SU-DHL-6 (cell line): Measurements from ENCODE around the gene MLANA.

Experiments
- H2AFZ ChIP-seq: fragments of 200-600 bp; sonication (generic); 2 replicates; pipeline ENCODE4 v1.6.1; 2014; ENCODE audit warnings: low read depth, mild to moderate bottlenecking, moderate library complexity, mixed read lengths, antibody characterized with exemption, low read length; ENCODE audit not compliant: severe bottlenecking
- H3F3A ChIP-seq: fragments of 200-600 bp; shearing (Covaris generic); 2 replicates; pipeline ENCODE4 v1.6.0; 2016; ENCODE audit warnings: antibody characterized with exemption, mild to moderate bottlenecking; ENCODE audit not compliant: insufficient read depth
- H3K27ac ChIP-seq: fragments of 200-600 bp; sonication (generic); 2 replicates; pipeline ENCODE4 v1.5.1; 2016; ENCODE audit warnings: low read depth, mild to moderate bottlenecking, low read length, moderate library complexity, mixed read lengths
- H3K27me3 ChIP-seq: fragments of 200-600 bp; sonication (generic), shearing (Covaris generic); 2 replicates; pipeline ENCODE4 v1.6.0; 2014; ENCODE audit warnings: mild to moderate bottlenecking, low read length
- H3K36me3 ChIP-seq: fragments of 200-600 bp; sonication (generic); 2 replicates; pipeline ENCODE4 v1.6.1; 2014; ENCODE audit warnings: mild to moderate bottlenecking, low read length, mixed read lengths
- H3K4me2 ChIP-seq: fragments of 300-600, 200-600 bp; shearing (Covaris generic), sonication (generic); 2 replicates; pipeline ENCODE4 v1.6.0; 2014; ENCODE audit warnings: low read length, low read depth, mild to moderate bottlenecking; ENCODE audit not compliant: poor library complexity, severe bottlenecking
- H3K4me3 ChIP-seq: fragments of 200-600 bp; sonication (generic); 2 replicates; pipeline ENCODE4 v1.5.1; 2014; ENCODE audit warnings: antibody characterized with exemption, low read length, mild to moderate bottlenecking, mixed read lengths; ENCODE audit not compliant: insufficient read depth, poor library complexity, severe bottlenecking
- H3K79me2 ChIP-seq: fragments of 200-600 bp; sonication (generic); 2 replicates; pipeline ENCODE4 v1.6.1; 2014; ENCODE audit warnings: mild to moderate bottlenecking, low read length, moderate library complexity; ENCODE audit not compliant: insufficient read depth
- H3K9ac ChIP-seq: fragments of 200-600 bp; sonication (generic); 2 replicates; pipeline ENCODE4 v1.7.0; 2014; ENCODE audit warnings: mild to moderate bottlenecking, low read length
- H3K9me2 ChIP-seq: fragments of 200-600 bp; sonication (generic); replicated peaks from 2 replicates; pipeline ENCODE4 v1.6.1; 2014; ENCODE audit warnings: low read length; ENCODE audit not compliant: insufficient read depth
- H3K9me3 ChIP-seq: fragments of 200-600 bp; sonication (generic); 2 replicates; pipeline ENCODE4 v1.6.1; 2014; ENCODE audit warnings: low read length, mixed read lengths; ENCODE audit not compliant: insufficient read depth
- H4K20me1 ChIP-seq: fragments of 200-600 bp; sonication (generic); 2 replicates; pipeline ENCODE4 v1.6.1; 2014; ENCODE audit warnings: low read depth, mild to moderate bottlenecking, antibody characterized with exemption, low read length, moderate library complexity, mixed read lengths
- CTCF ChIP-seq: fragments of 200-600 bp; sonication (generic); IDR thresholded peaks from one replicate; pipeline ENCODE4 v1.5.1; 2017; ENCODE audit warnings: antibody characterized with exemption, mild to moderate bottlenecking, low read length, moderate library complexity; ENCODE audit not compliant: insufficient read depth, poor library complexity, severe bottlenecking
- EZH2phosphoT487 ChIP-seq: fragments of 200-600 bp; sonication (generic), shearing (Covaris generic); conservative IDR thresholded peaks from 2 replicates; pipeline ENCODE4 v1.6.1; 2018; ENCODE audit warnings: mild to moderate bottlenecking, antibody characterized with exemption, low read length, moderate library complexity, mixed read lengths

The MLANA gene

GRCh38 chr9:5870020-5870339 is 20.7 kb upstream of the MLANA start:
- H2AFZ ChIP-seq: no peak overlapping the region
- no peak for TF ChIP-seq CTCF
- TF ChIP-seq EZH2phosphoT487: no peak

DNA sequence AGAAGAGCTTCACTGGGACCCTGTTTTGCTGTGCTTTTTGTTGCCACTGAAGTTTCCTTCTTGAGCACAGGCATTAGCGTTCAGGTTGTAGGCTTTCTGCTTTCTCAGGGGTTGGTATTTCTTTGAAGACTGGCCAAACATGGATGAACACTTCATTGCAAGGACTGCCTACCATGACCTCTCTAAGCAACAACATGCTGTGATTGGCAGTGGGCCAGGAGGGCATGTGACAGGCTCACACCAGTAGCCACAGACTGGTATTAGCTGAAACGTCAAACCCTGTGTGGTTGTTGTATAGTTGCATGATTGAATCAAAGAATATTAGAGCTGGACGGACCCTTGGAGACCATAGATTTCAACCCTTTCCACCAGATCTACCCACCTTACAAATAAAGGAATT is 20.0 kb upstream of the MLANA start:
- Histone ChIP-seq H3K9ac (no peak overlapping the region), H3K27ac (no peak overlapping the region), H3F3A (no peaks in the 10 kb centered on the region), H3K4me2 (no peak overlapping the region), H3K9me2 (no peaks in the 10 kb centered on the region), H3K36me3 (no peaks in the 10 kb centered on the region), H3K9me3 (no peaks in the 10 kb centered on the region), H2AFZ (no peak overlapping the region), H3K4me3 (no peak overlapping the region), H3K27me3 (no peaks in the 10 kb centered on the region), H4K20me1 (no peaks in the 10 kb centered on the region), H3K79me2 (no peaks in the 10 kb centered on the region)
- TF ChIP-seq EZH2phosphoT487 (no peak), CTCF (no peak)

More at GRCh38 chr9:5870020-5870339, 20.7 kb upstream of the MLANA start:
- H3K9ac ChIP-seq: no peak overlapping the region
- no peak overlapping the region for H3K27ac ChIP-seq
- H3F3A ChIP-seq: no peaks in the 10 kb centered on the region
- H3K4me3 ChIP-seq: no peak overlapping the region
- H3K79me2 ChIP-seq: no peaks in the 10 kb centered on the region
- H3K27me3 ChIP-seq: no peaks in the 10 kb centered on the region
- no peaks in the 10 kb centered on the region for H3K9me3 ChIP-seq
- H3K9me2 ChIP-seq: no peaks in the 10 kb centered on the region
- no peak overlapping the region for H3K4me2 ChIP-seq
- no peaks in the 10 kb centered on the region for H4K20me1 ChIP-seq
- H3K36me3 ChIP-seq: no peaks in the 10 kb centered on the region

DNA sequence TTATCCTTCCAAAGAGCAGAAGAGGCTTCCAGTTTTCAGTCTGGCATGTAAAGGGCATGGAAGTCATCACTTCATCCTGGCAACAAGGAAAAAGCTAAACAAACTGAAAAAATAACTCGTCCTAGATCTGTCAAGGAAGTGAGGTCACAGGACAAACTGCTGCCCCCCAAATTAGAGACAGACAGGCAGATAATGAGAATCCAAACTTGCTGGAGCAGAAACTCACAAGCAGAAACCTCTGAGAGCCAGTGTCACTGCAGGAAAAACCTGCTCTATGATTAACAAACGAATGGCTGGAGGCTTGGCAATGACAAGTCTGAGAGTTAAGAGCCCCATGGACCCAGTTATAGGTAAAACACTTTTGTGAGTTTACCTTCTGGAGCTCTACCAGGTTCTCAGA is 18.9 kb upstream of the MLANA start:
- Histone ChIP-seq H3K27ac (no peak overlapping the region), H3K27me3 (no peaks in the 10 kb centered on the region), H3F3A (no peaks in the 10 kb centered on the region), H4K20me1 (no peaks in the 10 kb centered on the region), H3K9me3 (no peaks in the 10 kb centered on the region), H3K79me2 (no peaks in the 10 kb centered on the region), H3K9ac (no peak overlapping the region), H3K4me2 (no peak overlapping the region), H3K36me3 (no peaks in the 10 kb centered on the region), H2AFZ (no peak overlapping the region), H3K4me3 (no peak overlapping the region), H3K9me2 (no peaks in the 10 kb centered on the region)
- TF ChIP-seq EZH2phosphoT487 (no peak), CTCF (no peak)

DNA sequence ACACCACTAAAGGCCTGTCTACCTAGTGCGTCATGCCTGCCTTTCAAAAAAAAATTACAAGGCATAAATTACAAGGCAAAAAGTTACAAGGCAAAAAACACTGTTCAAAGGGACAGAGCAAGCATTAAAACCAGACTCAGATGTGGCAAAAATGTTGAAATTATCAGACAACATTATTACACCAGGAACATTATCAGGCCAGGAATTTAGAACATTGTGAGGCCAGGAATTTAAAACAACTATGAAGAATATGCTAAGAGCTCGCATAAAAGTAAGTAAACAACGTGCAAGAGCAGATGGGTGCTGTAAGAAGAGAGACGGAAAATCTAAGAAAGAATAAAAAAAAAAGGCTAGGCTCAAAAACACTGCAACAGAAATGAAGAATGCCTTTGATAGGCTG is 18.2 kb upstream of the MLANA start:
- Histone ChIP-seq H4K20me1 (no peaks in the 10 kb centered on the region), H3K79me2 (no peaks in the 10 kb centered on the region), H3K27me3 (no peaks in the 10 kb centered on the region), H2AFZ (no peak overlapping the region), H3F3A (no peaks in the 10 kb centered on the region), H3K4me2 (no peak overlapping the region), H3K36me3 (no peaks in the 10 kb centered on the region), H3K27ac (no peak overlapping the region), H3K9ac (no peak overlapping the region), H3K4me3 (no peak overlapping the region), H3K9me2 (no peaks in the 10 kb centered on the region), H3K9me3 (no peaks in the 10 kb centered on the region)
- no peak for TF ChIP-seq EZH2phosphoT487
- no peak for TF ChIP-seq CTCF
